Colonic mucosa (tissue), 4 donors: ENCODE data around the gene PRSS53. TPM values are rescaled to one million over a fixed set of nuclear protein-coding genes. Genes with fewer than 3 reads are reported as not detected.

Experiments
- DNase-seq: peaks from one replicate; pipeline ENCODE4 v3.0.0-alpha.2; 2020
- H3K27ac ChIP-seq: fragments of 200-600 bp; one replicate; pipeline ENCODE4 v1.8.0; 2021
- H3K27me3 ChIP-seq: fragments of 200-600 bp; one replicate; pipeline ENCODE4 v1.8.0; 2021
- H3K36me3 ChIP-seq: fragments of 200-600 bp; one replicate; pipeline ENCODE4 v1.8.0; 2021
- H3K4me1 ChIP-seq: fragments of 200-600 bp; one replicate; pipeline ENCODE4 v1.8.0; 2021; ENCODE audit warnings: mild to moderate bottlenecking
- H3K4me3 ChIP-seq: fragments of 200-600 bp; one replicate; pipeline ENCODE4 v1.8.0; 2021
- H3K9ac ChIP-seq, 2 donors: one replicate each; pipeline ENCODE4 v1.7.0; 2013; ENCODE audit warnings: control low read depth in 2 of 2, low read depth in 2 of 2, low read length in 2 of 2
- H3K9me3 ChIP-seq: fragments of 200-600 bp; one replicate; pipeline ENCODE4 v1.8.0; 2021
- CTCF ChIP-seq: fragments of 200-600 bp; IDR thresholded peaks from one replicate; pipeline ENCODE4 v1.8.0; 2022; ENCODE audit warnings: antibody characterized with exemption, mild to moderate bottlenecking
- intact Hi-C: fragments of 100-400 bp; cut with DNase I; formaldehyde crosslinking; loops from one replicate; pipeline ENCODE4 v1.14.1; 2022
- total RNA-seq, 2 donors: library from RNA; stranded (reverse); fragmentation: NEBNext Ultra II Directional in 1 of 2; extraction: Animal tissue kit (Norgen Biotek cat#: 25700) in 1 of 2; gene quantifications; one replicate each; pipeline ENCODE4 v1.2.1, GENCODE V29; 2021
- donor health status: healthy.
- donor health status: DM: no; HTN: no; CAD: no.
- donor health status: DM: no; HTN: no; CAD: no.

The PRSS53 gene
- total RNA-seq, 2 donors from 2014 or later: 0.77 to 2.6 TPM

- Histone ChIP-seq H3K4me3 (no peak overlapping the region), H3K27ac (no peak overlapping the region), H3K4me1 (peaks cover 8% of the 10 kb centered on the region), H3K9ac (no peak overlapping the region), H3K36me3 (no peaks in the 10 kb centered on the region), H3K9me3 (no peaks in the 10 kb centered on the region), H3K27me3 (no peaks in the 10 kb centered on the region)
- no peak for DNase-seq
- intact Hi-C loops: loop anchor here (10.0 kb wide), 1 partner anchor 64 kb away; the partner anchor contains the start of gene PRSS36
- no peak for TF ChIP-seq CTCF
Observed at GRCh38 chr16:31090540-31090939, 1.8 kb upstream of the PRSS53 start.

- H3K27ac ChIP-seq: no peak overlapping the region
- DNase-seq: no peak
- no peak overlapping the region for H3K9ac ChIP-seq
- no peak for TF ChIP-seq CTCF
- H3K27me3 ChIP-seq: no peaks in the 10 kb centered on the region
- H3K9me3 ChIP-seq: no peaks in the 10 kb centered on the region
- intact Hi-C loops: no loop called here
- no peaks in the 10 kb centered on the region for H3K36me3 ChIP-seq
- no peak overlapping the region for H3K4me3 ChIP-seq
- peaks cover 8% of the 10 kb centered on the region for H3K4me1 ChIP-seq
Observed at GRCh38 chr16:31089199-31089598, 456 bp upstream of the PRSS53 start.

- Histone ChIP-seq H3K36me3 (no peaks in the 10 kb centered on the region), H3K9ac (no peak overlapping the region), H3K27me3 (no peaks in the 10 kb centered on the region), H3K9me3 (no peaks in the 10 kb centered on the region), H3K4me3 (no peak overlapping the region), H3K4me1 (no peaks in the 10 kb centered on the region), H3K27ac (no peak overlapping the region)
- TF ChIP-seq CTCF: no peak
- no peak for DNase-seq
- intact Hi-C loops: no loop called here
Observed at GRCh38 chr16:31087971-31088370, 772 bp downstream of the PRSS53 start.

- intact Hi-C loops: no loop called here
- no peak overlapping the region for H3K9ac ChIP-seq
Observed at GRCh38 chr16:31087481-31087880, 1.3 kb downstream of the PRSS53 start.

GRCh38 chr16:31086629-31086906 lies 2.2 kb downstream of the PRSS53 start:
- DNase-seq: no peak
- H3K27ac ChIP-seq: no peak overlapping the region
- intact Hi-C loops: no loop called here
- no peaks in the 10 kb centered on the region for H3K9me3 ChIP-seq
- no peaks in the 10 kb centered on the region for H3K27me3 ChIP-seq
- H3K36me3 ChIP-seq: no peaks in the 10 kb centered on the region
- TF ChIP-seq CTCF: no peak
- H3K9ac ChIP-seq: no peak overlapping the region
- no peak overlapping the region for H3K4me3 ChIP-seq
- no peaks in the 10 kb centered on the region for H3K4me1 ChIP-seq

More at GRCh38 chr16:31087481-31087880, 1.3 kb downstream of the PRSS53 start:
- no peak for TF ChIP-seq CTCF
- Histone ChIP-seq H3K9me3 (no peaks in the 10 kb centered on the region), H3K4me1 (no peaks in the 10 kb centered on the region), H3K27ac (no peak overlapping the region), H3K27me3 (no peaks in the 10 kb centered on the region), H3K36me3 (no peaks in the 10 kb centered on the region), H3K4me3 (no peak overlapping the region)
- DNase-seq: no peak
